ENCODE results near the gene PRCP.

DNA sequence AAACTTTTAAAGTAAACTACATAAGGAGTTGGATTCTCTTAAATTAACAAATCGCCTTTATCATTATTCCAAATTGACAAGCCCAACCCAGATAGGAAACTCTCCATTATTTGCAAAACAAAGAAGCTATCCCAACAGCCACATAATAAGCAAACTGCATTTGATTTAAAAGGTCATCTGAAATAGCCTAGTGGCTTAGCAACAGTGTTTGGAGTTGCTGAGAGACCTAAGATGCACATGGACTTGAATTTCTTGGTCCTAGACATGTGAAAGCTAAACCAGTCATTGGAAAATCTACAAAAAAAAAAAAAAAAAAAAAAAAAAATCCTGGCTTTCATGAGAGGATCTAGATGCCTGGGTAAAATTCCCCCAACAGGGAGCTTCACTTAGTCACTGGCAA, 69.5 kb downstream of the PRCP start:
- TF ChIP-seq, protein P1, sequence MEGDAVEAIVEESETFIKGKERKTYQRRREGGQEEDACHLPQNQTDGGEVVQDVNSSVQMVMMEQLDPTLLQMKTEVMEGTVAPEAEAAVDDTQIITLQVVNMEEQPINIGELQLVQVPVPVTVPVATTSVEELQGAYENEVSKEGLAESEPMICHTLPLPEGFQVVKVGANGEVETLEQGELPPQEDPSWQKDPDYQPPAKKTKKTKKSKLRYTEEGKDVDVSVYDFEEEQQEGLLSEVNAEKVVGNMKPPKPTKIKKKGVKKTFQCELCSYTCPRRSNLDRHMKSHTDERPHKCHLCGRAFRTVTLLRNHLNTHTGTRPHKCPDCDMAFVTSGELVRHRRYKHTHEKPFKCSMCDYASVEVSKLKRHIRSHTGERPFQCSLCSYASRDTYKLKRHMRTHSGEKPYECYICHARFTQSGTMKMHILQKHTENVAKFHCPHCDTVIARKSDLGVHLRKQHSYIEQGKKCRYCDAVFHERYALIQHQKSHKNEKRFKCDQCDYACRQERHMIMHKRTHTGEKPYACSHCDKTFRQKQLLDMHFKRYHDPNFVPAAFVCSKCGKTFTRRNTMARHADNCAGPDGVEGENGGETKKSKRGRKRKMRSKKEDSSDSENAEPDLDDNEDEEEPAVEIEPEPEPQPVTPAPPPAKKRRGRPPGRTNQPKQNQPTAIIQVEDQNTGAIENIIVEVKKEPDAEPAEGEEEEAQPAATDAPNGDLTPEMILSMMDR (IDR thresholded peaks at IDR 0.05; ENCODE audit: extremely low read depth in 1 of 2, insufficient read depth in 1 of 2, low read depth in 1 of 2, low read length in 2 of 2) = no peak
- TF ChIP-seq MAX (IDR thresholded peaks at IDR 0.05; ENCODE audit: insufficient read depth, insufficient read length) = no peak
- TF ChIP-seq POLR2A (IDR thresholded peaks at IDR 0.05; ENCODE audit: low read depth, low read length) = no peak
- no peak for TF ChIP-seq MYC (IDR thresholded peaks at IDR 0.05; ENCODE audit: low read depth, low read length)
- no peak for TF ChIP-seq FOS (IDR thresholded peaks at IDR 0.05; ENCODE audit: borderline replicate concordance, insufficient read depth, low read length)
- TF ChIP-seq GATA2 (IDR thresholded peaks at IDR 0.05; ENCODE audit: insufficient read depth, insufficient read length, low read depth, low read length) = no peak

All from endothelial cell of umbilical vein (primary cell).